GM19238 (cell line): Measurements from ENCODE around the gene POLR1A.

ENCODE experiments used
- DNase-seq: peaks from one replicate; pipeline ENCODE4 v3.0.0; 2011; ENCODE audit warnings: low spot score; ENCODE audit not compliant: insufficient read length

POLR1A gene

DNA sequence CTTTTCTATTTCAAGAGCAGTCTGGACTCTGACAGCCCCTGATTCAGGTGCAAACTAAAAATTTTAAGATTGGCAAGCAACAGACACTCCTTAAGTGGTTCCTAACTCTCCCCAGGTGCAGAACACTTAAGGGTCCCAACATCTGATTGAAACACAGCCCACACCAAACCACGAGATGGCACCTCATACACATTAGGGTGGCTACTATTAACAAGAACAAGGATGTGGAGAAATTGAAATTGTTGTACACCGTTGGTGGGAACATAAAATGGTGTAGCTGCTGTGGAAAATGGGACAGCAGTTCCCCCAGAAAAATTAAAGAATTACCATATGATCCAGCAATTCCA is 82.3 kb downstream of the POLR1A start:
- DNase-seq = no peak

DNA sequence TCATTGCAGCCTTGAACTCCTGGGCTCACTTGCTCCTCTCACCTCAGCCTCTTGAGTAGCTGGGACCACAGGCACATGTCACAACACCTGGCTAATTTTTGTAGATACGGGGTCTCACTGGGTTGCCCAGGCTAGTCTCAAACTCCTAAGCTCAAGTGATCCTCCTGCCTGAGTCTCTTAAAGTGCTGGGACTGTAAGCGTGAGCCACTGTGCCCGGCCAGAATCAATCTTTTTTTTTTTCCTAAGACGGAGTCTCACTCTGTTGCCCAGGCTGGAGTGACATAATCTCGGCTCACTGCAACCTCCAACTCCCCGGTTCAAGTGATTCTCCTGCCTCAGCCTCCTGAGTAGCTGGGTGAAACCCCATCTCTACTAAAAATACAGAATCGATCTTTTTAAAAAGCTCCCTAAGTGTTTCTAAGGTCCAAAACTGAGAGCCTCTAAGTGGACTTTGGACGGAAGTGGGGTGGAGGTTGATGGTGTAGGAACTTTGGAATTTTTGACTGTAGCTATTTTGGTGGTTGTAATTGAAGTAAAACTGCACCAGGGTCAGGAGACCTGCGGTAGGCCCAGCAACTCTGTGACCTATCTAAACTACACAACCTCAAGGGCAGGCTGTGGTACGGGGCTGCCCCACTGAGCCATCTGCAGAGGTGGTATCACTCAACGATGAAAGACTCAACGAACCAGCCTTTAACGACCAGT is 82.9 kb downstream of the POLR1A start:
- no peak for DNase-seq

DNA sequence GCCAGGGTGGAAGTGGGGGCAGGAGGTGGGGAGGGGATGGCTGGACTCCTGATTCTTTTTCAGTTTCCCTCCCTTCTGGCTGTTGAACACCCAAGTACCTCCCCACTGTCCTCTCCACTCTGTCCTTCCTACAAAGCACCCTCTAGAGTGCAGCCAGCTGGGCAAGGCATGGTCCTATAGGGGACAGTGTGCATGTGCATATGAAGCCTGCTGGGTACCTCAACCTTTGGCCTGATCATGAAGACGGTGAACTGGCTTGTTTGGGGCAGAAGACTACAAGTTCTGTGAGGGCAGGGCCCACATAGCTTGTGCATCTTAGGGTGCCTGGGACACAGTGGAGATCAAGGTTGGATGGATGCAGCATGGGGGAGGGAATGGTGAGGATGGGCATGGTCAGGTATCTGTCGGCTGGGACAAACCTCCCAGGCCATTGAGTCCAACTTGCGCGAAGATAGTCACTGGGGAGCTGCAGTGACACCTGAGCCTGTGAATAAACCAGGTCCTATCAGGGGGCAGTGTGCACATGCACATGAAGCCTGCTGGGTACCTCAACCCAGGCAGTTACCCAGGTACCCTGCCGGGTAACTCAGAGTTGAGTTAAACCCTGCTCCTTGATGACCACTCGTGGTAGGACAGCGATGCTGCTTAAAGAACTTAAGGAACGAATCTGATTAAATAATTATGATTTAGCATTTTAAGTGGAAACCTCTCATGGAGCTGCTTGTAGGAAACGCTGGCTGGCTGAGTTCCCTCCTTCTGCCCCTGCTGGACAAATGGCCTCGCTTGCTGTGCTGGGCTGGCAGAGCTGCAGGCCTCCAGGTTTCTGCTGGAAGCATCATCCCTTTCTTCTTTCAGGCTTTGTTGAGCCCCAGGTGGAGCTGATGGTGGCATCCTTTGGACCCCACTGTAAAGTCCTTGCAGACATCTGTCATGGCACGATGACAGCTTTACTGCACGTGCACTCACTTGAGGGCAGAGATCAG is 84.0 kb downstream of the POLR1A start:
- no peak for DNase-seq

DNA sequence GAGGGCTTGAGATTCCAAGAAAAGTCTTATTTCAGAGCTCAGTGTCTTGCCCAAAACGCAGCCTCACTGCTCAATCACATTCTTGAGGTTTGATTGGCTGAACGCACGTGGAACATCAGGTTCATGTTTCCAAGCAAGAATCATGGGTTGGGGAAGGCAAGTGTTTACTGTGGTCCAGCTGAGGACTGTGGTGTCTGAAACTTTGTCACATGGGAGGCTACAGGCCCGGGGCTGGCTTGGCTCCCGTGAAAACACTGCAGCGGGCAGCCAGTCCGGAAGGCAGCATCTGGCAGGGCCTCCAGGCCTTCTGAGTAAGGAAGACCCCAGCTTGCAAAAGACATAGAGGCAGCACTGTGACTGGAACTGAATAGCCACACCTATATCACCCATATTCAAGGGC is 84.7 kb downstream of the POLR1A start:
- no peak for DNase-seq

DNA sequence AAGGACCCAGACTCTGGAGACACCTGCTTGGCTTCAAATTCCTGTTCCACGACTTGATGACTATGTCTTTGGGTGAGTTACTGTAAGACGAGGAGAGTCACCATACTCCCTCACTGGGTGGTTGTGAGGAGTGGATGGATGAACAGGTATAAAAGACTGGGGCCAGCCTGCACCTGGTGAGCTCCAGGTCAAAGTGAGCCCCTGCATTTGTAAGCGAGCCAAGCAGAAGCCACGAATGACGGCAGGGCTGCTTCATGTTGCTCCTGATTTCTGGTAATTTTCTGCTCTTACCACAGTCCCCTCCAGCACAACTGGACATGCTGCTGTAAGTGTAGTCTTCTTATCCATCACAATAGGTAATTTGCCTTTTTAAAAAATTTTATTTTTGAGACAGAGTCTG is 86.6 kb downstream of the POLR1A start:
- no peak for DNase-seq

DNA sequence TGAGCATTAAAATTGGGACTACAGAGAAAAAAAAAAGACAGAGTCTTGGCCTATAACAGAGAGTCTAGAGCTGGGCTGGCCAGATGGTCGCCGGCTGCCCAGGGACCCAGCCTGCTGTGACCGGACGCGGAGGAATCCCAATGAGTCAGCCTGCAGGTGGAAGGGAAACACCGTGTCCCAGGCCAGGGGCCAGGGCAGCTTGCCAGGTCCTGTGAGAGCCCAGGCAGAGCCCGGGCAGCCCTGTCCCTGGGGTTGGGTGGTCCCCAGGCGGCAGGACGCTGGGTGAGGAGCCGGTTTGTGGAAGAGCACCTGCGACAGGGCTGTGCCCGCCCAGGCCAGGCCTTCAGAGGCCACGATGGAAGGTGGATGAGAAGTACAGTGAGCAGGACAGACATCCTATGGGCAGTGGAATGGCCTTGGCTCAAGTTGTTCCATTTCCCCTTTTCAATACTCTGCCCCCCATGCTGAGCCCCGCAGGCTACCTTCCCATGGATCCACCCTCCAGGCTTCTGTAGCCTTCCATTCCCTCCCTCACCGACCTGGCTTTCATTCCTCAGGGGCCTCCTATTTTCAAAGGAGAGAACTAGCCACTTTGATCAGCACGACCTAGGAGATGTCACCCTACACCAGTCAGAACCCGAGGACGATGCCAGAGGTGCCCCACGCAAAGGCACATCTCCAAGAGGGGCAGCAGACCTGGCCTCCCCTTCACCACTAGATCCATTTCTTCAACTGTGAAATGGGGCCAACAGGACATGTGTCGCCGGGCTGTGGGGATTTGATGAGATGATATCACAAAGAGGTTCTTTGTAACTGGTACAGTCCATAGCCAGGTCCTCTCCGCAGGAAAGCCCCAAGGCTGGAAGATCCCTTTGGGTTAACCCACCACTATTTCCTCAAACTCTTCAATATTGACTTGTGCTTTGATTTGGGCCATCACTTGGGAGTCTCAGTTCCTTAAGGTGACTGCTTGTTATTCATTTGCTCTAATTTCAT is 87.5 kb downstream of the POLR1A start:
- DNase-seq = no peak

DNA sequence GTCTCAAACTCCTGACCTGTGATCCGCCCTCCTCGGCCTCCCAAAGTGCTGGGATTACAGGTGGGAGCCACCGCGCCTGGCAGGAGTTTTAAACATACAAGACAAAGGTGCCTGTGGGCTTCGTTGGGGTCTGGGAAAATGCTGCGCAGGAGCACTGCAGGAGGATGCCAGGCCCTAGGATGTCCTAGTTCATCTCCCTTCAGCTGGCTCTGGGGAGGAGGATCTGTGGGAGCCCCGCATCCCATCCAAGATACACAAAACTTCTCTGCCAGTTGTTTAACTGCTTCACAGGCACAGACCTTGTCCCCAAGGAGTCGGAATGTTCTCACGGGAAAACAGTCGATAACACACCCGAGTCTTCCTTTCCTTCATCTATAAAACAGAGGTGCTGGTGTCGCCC is 89.1 kb downstream of the POLR1A start:
- DNase-seq = no peak

DNA sequence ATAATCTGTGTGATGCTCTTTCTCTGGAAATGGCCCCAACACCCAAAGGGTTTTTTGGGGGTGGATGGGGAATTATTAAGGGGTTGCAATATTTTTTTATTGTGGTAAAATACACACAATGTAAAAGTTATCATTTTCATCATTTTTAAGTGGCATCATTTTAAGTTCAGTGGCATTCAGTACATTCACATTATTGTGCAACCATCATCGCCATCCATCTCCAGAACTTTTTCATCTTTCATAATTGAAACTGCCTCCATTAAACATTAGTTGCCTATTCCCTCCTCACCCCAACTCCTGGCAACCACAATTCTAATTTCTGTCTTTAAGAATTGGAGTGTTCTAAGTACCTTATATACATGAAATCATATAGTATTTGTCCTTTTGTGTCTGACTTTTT is 90.0 kb downstream of the POLR1A start:
- DNase-seq = no peak

DNA sequence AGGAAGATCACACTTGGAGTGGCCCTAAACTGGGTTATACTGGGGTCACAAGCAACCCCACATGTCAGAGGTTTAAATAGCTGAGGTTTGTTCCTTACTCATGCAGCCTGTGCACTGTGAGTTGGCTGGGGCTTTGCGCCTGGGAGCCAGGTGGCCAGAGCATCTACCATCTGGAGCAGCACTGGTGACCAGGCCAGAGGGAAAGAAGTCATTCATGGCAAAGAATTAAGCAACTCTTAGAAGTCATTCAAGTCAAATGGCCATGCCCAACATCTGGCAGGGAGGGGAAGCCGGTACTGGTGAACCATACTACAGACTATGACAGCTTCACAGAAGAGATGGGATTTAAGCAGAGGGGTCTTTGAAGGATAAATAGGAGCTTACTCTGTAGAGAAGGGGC is 90.7 kb downstream of the POLR1A start:
- DNase-seq = no peak

DNA sequence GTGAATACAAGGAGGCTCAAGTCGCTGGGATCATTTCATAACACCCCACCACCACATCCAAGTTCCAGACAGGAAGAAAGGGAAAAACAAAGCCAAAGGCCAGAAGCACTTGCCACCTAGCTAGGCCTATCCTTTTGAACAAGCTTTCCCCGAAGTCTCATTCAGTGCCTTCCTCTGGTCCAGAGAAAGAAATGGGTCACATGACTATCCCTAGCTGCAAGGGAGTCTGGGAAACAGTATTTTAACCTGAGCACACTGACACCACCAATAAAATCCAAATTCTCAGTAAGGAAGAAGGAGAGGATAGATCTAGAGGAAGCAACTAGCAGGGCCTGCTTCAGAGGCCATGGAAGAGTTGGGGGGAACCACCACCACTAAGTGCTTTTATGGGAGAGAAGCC is 91.2 kb downstream of the POLR1A start:
- no peak for DNase-seq

DNA sequence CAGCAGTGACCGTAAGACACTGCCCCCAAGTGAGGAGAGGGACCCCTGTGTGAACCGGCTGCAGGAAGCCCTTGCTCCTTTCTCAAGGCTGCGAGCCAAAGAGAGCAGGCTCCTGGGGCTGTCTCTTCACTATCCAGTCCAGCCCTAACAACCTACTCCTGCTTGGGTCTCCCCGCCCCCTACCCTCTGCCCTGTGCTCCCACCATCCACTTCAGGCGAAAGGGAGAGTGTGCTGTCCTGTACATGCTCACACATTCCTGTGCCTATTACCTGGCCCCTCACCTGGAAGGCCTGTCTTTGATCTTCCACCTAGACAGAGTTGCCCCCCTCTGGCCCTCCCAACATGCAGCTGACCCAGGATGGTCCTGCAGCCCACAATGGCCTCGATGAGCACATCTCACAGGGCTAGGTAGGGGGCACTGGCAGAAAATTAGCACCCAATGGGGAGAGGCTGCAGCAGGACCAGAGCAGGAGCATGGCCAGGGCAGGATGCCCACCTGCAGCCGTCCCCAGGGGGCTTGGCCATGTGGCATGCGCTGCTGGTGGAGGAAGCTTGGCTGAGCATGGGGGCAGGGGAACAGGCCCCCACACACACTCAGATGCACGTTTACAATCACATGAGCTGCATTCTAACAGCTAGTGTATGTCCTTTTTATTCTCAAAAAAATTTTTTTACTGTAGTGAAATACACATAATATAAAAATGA is 93.5 kb downstream of the POLR1A start:
- DNase-seq = no peak

DNA sequence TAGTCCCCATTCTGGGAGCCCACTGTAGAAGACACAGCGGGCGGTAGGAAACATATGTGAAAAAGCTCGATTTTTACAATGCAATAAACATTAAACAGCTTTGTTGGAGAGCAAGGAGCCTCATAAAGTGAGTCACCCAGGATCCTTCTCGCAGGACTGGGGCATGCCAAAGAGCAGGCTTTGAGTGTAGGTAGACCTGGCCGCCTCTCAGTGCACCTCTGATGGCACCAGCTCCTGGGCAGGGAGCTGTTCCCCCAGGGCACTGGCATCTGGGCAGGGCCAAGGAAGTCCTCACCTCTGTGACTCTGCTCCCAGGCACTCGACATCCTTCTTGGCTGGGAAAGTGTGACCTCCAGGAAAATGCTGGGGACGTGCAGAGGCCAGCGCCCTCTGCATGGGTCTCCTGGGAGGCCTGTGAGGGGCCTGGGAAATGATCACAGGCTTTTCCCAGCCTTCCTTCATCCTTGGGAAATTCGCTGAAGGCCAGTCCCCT is 94.2 kb downstream of the POLR1A start:
- DNase-seq = no peak

DNA sequence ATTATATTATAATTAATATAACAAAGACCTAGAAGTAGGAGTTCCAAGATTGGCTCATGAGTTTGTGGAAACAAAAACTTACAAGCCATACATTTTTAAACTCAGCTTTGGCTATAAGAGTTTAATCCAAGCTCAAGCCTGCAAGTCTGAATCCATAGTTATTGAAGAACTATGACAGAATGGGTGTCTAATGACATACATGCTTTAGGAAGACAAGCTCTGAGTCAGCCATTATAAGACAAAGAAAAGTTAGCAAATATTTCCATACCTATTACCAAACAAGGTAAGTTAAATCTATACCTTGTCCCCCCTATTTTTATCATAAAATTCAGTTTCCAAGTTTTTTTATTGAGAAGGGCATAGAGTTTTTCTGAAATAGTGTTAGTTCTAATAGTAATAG is 95.6 kb downstream of the POLR1A start:
- no peak for DNase-seq

DNA sequence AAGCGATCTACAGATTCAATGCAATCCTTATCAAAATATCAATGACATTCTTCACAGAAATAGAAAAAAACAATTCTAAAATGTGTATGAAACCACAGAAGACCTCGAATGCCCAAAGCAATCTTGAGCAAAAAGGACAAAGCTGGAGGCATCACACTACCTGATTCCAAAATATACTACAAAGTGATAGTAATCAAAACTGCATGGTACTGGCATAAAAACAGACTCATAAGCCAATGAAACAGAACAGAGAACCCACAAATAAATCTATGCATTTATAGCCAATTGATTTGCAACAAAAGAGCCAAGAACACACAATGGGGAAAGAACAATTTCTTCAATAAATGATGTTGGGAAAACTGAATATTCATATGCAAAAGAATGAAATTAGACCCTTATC is 99.2 kb downstream of the POLR1A start:
- no peak for DNase-seq

DNA sequence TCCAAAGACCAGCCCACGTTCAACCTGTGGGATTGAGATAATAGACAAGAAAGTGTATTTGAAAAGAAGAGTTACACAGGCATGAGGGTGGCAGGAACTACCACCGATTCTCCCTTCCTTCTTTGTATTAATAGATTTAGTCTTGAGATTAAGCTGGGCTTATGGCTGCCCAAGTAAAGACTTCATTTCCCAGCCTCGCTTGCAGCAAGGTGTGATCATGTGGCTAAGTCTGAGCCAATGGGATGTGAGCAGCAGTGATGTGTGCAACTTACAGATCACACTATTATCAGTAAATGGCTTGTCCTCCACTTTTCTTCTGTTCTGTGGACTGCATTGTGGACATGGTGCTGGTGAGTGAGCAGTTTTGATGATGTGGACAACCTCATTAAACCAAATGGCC is 101.7 kb downstream of the POLR1A start:
- no peak for DNase-seq

DNA sequence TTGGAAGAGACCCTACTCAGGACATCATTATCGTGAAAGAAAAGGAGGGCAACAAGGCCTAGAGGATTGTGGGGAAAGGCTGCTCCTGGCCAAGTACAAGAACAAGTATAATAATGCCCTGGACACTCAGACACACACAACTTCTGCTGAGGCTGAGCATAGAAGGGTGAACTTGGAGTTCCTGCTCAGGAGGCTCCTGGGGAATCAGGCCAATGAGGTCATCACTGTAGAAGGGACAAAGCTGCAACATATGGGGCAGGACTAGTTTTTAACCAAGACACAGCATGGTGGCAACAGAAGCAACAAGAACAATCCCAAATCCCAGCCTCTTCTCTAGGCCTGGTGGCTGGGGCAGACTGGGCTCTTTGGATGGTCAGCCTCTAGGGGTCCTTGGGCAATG is 102.6 kb downstream of the POLR1A start:
- DNase-seq = no peak

DNA sequence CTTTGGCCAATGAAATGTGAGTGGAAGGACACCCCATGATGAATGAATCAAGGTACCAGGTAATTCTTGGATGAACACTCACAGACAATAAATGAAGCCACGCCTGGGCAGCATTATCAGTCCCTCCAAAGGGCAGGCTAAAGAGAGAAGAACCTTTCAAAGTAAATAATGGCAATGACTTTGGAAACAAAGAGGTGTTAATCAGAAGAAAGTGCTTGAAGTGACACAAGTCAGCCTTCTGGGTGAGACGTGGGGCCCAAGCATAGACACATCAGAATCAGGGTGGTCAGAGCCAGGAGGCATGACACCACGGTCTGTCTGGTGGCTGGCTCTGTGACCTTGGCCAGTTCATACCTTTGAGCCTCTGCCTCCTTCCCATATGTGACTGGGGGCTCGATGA is 103.3 kb downstream of the POLR1A start:
- no peak for DNase-seq

DNA sequence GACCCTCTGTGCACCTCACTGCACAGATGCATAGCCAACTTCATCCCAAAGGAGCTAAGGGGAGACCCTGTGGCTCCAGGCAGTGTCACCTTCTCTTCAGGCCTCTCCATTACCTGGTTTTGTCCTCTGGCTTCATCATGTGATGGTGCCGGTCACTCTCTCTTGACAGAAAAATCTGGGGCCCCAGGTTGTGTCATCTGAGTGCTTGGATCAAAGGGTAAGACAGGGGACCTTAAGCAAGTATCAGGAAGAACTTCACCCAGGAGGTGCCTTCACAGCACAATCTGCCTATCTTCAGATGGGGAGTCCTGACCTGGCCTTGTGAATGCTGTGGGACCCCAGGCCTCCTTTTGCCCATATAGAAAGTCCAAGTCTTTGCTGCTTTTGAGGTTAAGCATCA is 104.4 kb downstream of the POLR1A start:
- no peak for DNase-seq

DNA sequence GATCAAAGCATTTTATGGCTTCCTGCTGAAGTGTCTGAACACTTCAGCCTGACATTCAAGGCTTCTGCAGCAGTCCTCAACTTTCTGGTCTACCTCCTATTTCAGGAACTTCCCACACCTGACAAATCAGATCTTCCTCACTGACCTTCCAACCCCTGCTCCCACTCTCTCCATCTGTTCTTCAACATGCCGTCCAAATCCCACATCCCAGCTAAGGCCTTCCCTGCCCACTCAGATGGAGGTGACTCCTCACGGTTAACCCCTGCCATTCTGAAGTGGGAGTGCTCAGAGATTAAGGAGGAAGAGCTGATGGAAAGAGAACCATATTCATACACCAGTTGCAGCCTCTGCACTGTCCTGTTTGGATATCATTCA is 104.8 kb downstream of the POLR1A start:
- no peak for DNase-seq

DNA sequence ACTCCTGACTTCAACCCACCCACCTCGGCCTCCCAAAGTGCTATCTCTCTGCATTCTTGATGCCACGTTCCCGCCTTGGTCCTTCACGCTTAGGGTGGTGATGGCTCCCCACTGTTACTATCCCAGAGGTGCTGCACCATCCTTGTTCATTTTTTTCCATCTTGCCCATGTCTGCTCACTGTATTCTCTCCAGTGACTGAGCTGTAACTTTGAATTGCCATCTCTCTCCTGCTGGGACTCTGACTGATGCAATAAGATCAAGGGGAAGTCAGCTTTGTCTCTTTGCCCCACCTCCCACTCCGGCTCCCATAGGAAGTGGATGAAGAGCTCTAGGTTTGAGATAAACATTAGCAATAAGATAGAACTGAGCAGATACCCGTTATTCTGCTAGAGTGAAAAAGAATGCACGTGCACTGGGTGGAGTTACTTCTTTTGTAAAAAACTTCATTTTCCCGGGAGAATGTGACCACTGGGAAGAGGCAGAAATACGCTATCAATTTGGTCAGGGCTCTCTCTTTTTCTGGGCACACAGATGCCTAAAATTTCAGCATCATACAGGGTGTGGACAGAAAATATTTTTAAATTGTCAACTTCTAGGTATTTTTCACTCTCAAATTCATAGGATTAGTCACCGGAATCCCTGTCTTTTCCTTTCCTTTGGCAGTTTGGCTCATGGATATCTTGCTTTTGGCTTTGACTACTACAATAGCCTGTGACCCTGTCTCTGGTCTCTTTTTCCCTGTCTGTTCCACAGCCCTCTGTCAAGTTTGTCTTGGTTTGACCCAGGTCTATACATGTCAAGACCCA is 105.4 kb downstream of the POLR1A start:
- no peak for DNase-seq
